ENCODE results near the gene MOSPD3. TPM values are rescaled to one million over a fixed set of nuclear protein-coding genes. Genes with fewer than 3 reads are reported as not detected.
A peak's percentile ranks its signal among the peaks of the same experiment; 100 is the strongest.

Gene MOSPD3
- total and polyA plus RNA-seq, 2 of the 13 experiments (the other 11 are each of a cell fraction or from before 2014, with no cell fraction given) = 7.6 to 8.8 TPM

- TF ChIP-seq FIP1L1 (IDR thresholded peaks at IDR 0.05; ENCODE audit: borderline replicate concordance, insufficient read depth, low read depth, low read length) (no peak), ZNF564 (CRISPR knock-in tag; IDR thresholded peaks at IDR 0.05) (no peak), KDM3A (CRISPR knock-in tag; IDR thresholded peaks at IDR 0.05; ENCODE audit: low read depth) (no peak), SETDB1 (CRISPR knock-in tag; IDR thresholded peaks at IDR 0.05; ENCODE audit: borderline replicate concordance) (no peak), ZNF383 (CRISPR knock-in tag; IDR thresholded peaks at IDR 0.05; ENCODE audit: borderline replicate concordance) (no peak), DPF2 (CRISPR knock-in tag; IDR thresholded peaks at IDR 0.05; ENCODE audit: borderline replicate concordance, low read depth) (0 out of 2 replicates have a peak, but pooled peaks have one; percentile 7), MXD3 (CRISPR knock-in tag; IDR thresholded peaks at IDR 0.05) (no peak), PCBP2 (optimal IDR thresholded peaks at IDR 0.05; ENCODE audit: low read depth, low read length, poor library complexity, severe bottlenecking) (no peak), KLF11 (CRISPR knock-in tag; IDR thresholded peaks at IDR 0.05) (no peak), ZNF746 (CRISPR knock-in tag; IDR thresholded peaks at IDR 0.05) (peak; percentile 8; the same call in 1 of the 2 replicates), ZNF784 (CRISPR knock-in tag; IDR thresholded peaks at IDR 0.05; ENCODE audit: borderline replicate concordance) (no peak), ZNF234 (CRISPR knock-in tag; conservative IDR thresholded peaks at IDR 0.05) (no peak), ZNF549 (CRISPR knock-in tag; IDR thresholded peaks at IDR 0.05) (no peak), FLYWCH1 (CRISPR knock-in tag; IDR thresholded peaks at IDR 0.05) (no peak), HNF1A (IDR thresholded peaks at IDR 0.05; ENCODE audit: low read depth) (no peak), HNF1A (CRISPR knock-in tag; IDR thresholded peaks at IDR 0.05; ENCODE audit: borderline replicate concordance) (no peak), ZNF451 (CRISPR knock-in tag; IDR thresholded peaks at IDR 0.05) (no peak), SNAPC2 (CRISPR knock-in tag; IDR thresholded peaks at IDR 0.05) (no peak), RARG (CRISPR knock-in tag; IDR thresholded peaks at IDR 0.05; ENCODE audit: low read depth) (no peak), NFYC (CRISPR knock-in tag; IDR thresholded peaks at IDR 0.05) (no peak), DNMT1 (CRISPR knock-in tag; IDR thresholded peaks at IDR 0.05) (no peak), ZNF703 (CRISPR knock-in tag; IDR thresholded peaks at IDR 0.05; ENCODE audit: borderline replicate concordance) (no peak), REXO4 (CRISPR knock-in tag; IDR thresholded peaks at IDR 0.05; ENCODE audit: borderline replicate concordance) (no peak), ZNF331 (CRISPR knock-in tag; IDR thresholded peaks at IDR 0.05) (no peak), SMAD1 (CRISPR knock-in tag; IDR thresholded peaks at IDR 0.05; ENCODE audit: borderline replicate concordance, low read depth) (no peak), ZMYM2 (CRISPR knock-in tag; IDR thresholded peaks at IDR 0.05) (no peak)
These were observed 29.7 kb downstream of the MOSPD3 start (continued) for GRCh38 chr7:100641860-100642533.
